HFFc6 (cell line): ENCODE results near the gene MTSS2. TPM values are rescaled to one million over a fixed set of nuclear protein-coding genes. Genes with fewer than 3 reads are reported as not detected.

ENCODE experiments used
- DNase-seq: peaks from one replicate; pipeline ENCODE4 v3.0.0-alpha.2; 2018
- H3K27ac Mint-ChIP-seq: 2 replicates; pipeline ENCODE4 v1.8.0; 2020; ENCODE audit warnings: mild to moderate bottlenecking, mixed read lengths
- H3K27me3 Mint-ChIP-seq: 2 replicates; pipeline ENCODE4 v1.8.0; 2021; ENCODE audit warnings: mild to moderate bottlenecking, moderate library complexity, mixed read lengths; ENCODE audit not compliant: insufficient read depth
- H3K36me3 Mint-ChIP-seq: 2 replicates; pipeline ENCODE4 v1.8.0; 2021; ENCODE audit warnings: low read depth, mixed read lengths
- H3K4me1 Mint-ChIP-seq: 2 replicates; pipeline ENCODE4 v1.8.0; 2020; ENCODE audit warnings: low read depth, mixed read lengths
- H3K4me3 Mint-ChIP-seq: 2 replicates; pipeline ENCODE4 v1.8.0; 2020; ENCODE audit warnings: mild to moderate bottlenecking, moderate library complexity, mixed read lengths
- H3K9me3 Mint-ChIP-seq: 2 replicates; pipeline ENCODE4 v1.8.0; 2020; ENCODE audit warnings: mild to moderate bottlenecking, mixed read lengths
- total RNA-seq, 6 experiments: library from RNA; stranded (reverse); fragmentation: NEBNext Ultra II Directional; extraction: Animal tissue kit (Norgen Biotek cat#: 25700); gene quantifications; 2 replicates in 1 of 6; 3 replicates in 5 of 6; pipeline ENCODE4 v1.2.3, GENCODE V29; 2021
- TF ChIP-seq, protein P1 (sequence below): fragments of 200-600 bp; sonication (generic); IDR thresholded peaks from 2 replicates; pipeline ENCODE4 v1.5.0; 2021; ENCODE audit warnings: antibody characterized with exemption, mild to moderate bottlenecking

The MTSS2 gene
- total RNA-seq, 6 experiments from 2014 or later, result 82.0 to 96.1 (median 86.5) TPM

DNA sequence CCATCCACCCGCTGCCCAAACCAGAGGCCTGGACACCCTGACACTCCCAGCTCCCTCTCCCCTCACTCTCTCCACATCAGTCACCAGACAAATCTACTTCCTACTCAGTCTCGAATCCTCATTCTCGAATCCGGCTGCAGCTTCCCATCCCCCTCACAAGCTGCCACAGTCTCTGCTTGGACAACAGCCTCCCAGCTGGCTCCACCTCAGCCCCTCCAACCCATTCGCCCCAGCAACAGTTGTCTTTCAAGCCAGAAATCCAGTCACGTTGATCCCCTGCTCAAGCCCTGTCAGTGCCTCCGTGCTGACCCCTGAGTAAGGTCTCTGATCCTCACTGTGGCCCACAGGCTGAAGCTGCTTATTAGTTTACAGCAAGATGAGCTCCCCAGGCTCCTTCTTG is 44.2 kb upstream of the MTSS2 start:
- Mint-ChIP-seq H3K9me3 (no peaks in the 10 kb centered on the region), H3K4me1 (peaks cover 15% of the 10 kb centered on the region)

GRCh38 chr16:70729292-70729691 is 43.4 kb upstream of the MTSS2 start:
- Mint-ChIP-seq H3K27me3 (no peaks in the 10 kb centered on the region; the same call in 1 of the 2 replicates), H3K36me3 (peaks cover 19% of the 10 kb centered on the region), H3K4me1 (peaks cover 8% of the 10 kb centered on the region), H3K4me3 (no peak overlapping the region), H3K9me3 (no peaks in the 10 kb centered on the region), H3K27ac (no peak overlapping the region)
- no peak for DNase-seq
- TF ChIP-seq, protein P1, sequence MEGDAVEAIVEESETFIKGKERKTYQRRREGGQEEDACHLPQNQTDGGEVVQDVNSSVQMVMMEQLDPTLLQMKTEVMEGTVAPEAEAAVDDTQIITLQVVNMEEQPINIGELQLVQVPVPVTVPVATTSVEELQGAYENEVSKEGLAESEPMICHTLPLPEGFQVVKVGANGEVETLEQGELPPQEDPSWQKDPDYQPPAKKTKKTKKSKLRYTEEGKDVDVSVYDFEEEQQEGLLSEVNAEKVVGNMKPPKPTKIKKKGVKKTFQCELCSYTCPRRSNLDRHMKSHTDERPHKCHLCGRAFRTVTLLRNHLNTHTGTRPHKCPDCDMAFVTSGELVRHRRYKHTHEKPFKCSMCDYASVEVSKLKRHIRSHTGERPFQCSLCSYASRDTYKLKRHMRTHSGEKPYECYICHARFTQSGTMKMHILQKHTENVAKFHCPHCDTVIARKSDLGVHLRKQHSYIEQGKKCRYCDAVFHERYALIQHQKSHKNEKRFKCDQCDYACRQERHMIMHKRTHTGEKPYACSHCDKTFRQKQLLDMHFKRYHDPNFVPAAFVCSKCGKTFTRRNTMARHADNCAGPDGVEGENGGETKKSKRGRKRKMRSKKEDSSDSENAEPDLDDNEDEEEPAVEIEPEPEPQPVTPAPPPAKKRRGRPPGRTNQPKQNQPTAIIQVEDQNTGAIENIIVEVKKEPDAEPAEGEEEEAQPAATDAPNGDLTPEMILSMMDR, result no peak

More for the DNA sequence above, 44.2 kb upstream of the MTSS2 start:
- H3K27me3 Mint-ChIP-seq, result no peaks in the 10 kb centered on the region; the same call in 1 of the 2 replicates
- H3K4me3 Mint-ChIP-seq, result no peak overlapping the region
- H3K36me3 Mint-ChIP-seq, result peaks cover 19% of the 10 kb centered on the region
- H3K27ac Mint-ChIP-seq, result no peak overlapping the region; the same call in 1 of the 2 replicates
- TF ChIP-seq, protein P1, result no peak
- DNase-seq, result no peak

DNA sequence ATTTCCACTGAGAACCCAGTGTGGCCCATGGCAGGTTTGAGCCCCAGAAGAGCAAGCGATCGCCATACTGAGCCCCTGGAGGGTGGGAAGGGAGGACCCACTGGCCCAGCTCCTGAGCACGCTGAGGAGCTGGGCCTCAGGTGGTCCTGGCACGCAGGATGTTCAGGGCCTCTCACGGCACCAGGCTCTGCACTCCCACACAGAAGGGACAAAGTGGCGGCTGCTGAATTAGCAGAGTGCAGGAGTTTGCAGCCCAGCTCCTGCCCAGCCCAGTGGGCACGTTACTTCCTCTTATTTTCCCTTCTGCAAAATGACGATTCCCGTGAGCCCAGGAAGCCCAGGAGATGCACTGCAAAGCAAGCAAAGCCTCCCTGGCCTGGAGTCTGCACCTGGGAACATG is 42.3 kb upstream of the MTSS2 start:
- Mint-ChIP-seq H3K36me3 (peaks cover 17% of the 10 kb centered on the region), H3K27me3 (no peaks in the 10 kb centered on the region; the same call in 1 of the 2 replicates), H3K27ac (no peak overlapping the region), H3K4me3 (no peak overlapping the region), H3K4me1 (peaks cover 7% of the 10 kb centered on the region), H3K9me3 (no peaks in the 10 kb centered on the region)
- TF ChIP-seq, protein P1, result no peak
- DNase-seq, result no peak

GRCh38 chr16:70726892-70727361 is 41.1 kb upstream of the MTSS2 start:
- DNase-seq, result no peak
- peaks cover 7% of the 10 kb centered on the region for H3K4me1 Mint-ChIP-seq
- no peaks in the 10 kb centered on the region; the same call in 1 of the 2 replicates for H3K27me3 Mint-ChIP-seq
- no peak overlapping the region for H3K27ac Mint-ChIP-seq
- H3K4me3 Mint-ChIP-seq, result no peak overlapping the region
- H3K9me3 Mint-ChIP-seq, result no peaks in the 10 kb centered on the region
- H3K36me3 Mint-ChIP-seq, result peaks cover 14% of the 10 kb centered on the region
- TF ChIP-seq, protein P1, result no peak

GRCh38 chr16:70725912-70726828 is 40.3 kb upstream of the MTSS2 start:
- Mint-ChIP-seq H3K27me3 (no peaks in the 10 kb centered on the region; the same call in 1 of the 2 replicates), H3K4me3 (no peak overlapping the region), H3K4me1 (peaks cover 3% of the 10 kb centered on the region), H3K36me3 (peaks cover 9% of the 10 kb centered on the region), H3K27ac (no peak overlapping the region), H3K9me3 (no peaks in the 10 kb centered on the region)
- DNase-seq, result no peak
- TF ChIP-seq, protein P1, result no peak
